ENCODE measurements around the gene TRIM15.
"Not testable (repeated sequence)": the region's sequence is repeated elsewhere in the genome, so short reads cannot be mapped to it uniquely, and the experiment has no call there.

The TRIM15 gene

GRCh38 chr6:30200551-30201281 lies 37.4 kb downstream of the TRIM15 start:
- no peak for DNase-seq

GRCh38 chr6:30202366-30202765 lies 39.0 kb downstream of the TRIM15 start:
- DNase-seq, result no peak

GRCh38 chr6:30204116-30204515 lies 40.8 kb downstream of the TRIM15 start:
- DNase-seq, result no peak

GRCh38 chr6:30206152-30206551 lies 42.8 kb downstream of the TRIM15 start:
- no peak for DNase-seq

- no peak for DNase-seq
Observed at GRCh38 chr6:30206799-30207618, 43.7 kb downstream of the TRIM15 start.

- DNase-seq, result no peak
Observed at GRCh38 chr6:30207619-30208295, 44.4 kb downstream of the TRIM15 start.

GRCh38 chr6:30211306-30211705 lies 48.0 kb downstream of the TRIM15 start:
- DNase-seq, result no peak

GRCh38 chr6:30211899-30212298 lies 48.6 kb downstream of the TRIM15 start:
- no peak for DNase-seq

GRCh38 chr6:30212865-30213666 lies 49.7 kb downstream of the TRIM15 start, which contains the start of gene TRIM26:
TRIM26 (minus strand) TSS chr6:30213406; CDS start chr6:30199103, 14,303 bp downstream.
- DNase-seq, result peak; percentile 98

GRCh38 chr6:30213667-30213956 lies 50.3 kb downstream of the TRIM15 start:
- DNase-seq, result no peak

- DNase-seq, result peak; percentile 74
Observed at GRCh38 chr6:30213957-30214656, 50.8 kb downstream of the TRIM15 start.

GRCh38 chr6:30214657-30214982 lies 51.3 kb downstream of the TRIM15 start:
- no peak for DNase-seq

GRCh38 chr6:30216096-30216495 lies 52.8 kb downstream of the TRIM15 start:
- no peak for DNase-seq

- peak; percentile 21 for DNase-seq
Observed at GRCh38 chr6:30219244-30219643, 55.9 kb downstream of the TRIM15 start.

- DNase-seq, result not testable (repeated sequence)
Observed at GRCh38 chr6:30221395-30221794, 58.0 kb downstream of the TRIM15 start.

GRCh38 chr6:30221956-30222355 lies 58.6 kb downstream of the TRIM15 start:
- not testable (repeated sequence) for DNase-seq
